Lower leg skin (tissue), 3 donors: ENCODE measurements around the gene KCTD18.

Source experiments
- POLR2A ChIP-seq, 2 donors: fragments of 450-650 bp; IDR thresholded peaks; one replicate each; pipeline ENCODE4 v1.6.1; 2016 to 2017; ENCODE audit warnings: antibody characterized with exemption in 2 of 2, mild to moderate bottlenecking in 1 of 2, moderate library complexity in 1 of 2
- TF ChIP-seq, protein P1 (sequence below), 3 donors: fragments of 450-650 bp; IDR thresholded peaks; one replicate each; pipeline ENCODE4 v1.5.1; 2016; ENCODE audit warnings: antibody characterized with exemption in 3 of 3, mild to moderate bottlenecking in 3 of 3, moderate library complexity in 2 of 3

DNA sequence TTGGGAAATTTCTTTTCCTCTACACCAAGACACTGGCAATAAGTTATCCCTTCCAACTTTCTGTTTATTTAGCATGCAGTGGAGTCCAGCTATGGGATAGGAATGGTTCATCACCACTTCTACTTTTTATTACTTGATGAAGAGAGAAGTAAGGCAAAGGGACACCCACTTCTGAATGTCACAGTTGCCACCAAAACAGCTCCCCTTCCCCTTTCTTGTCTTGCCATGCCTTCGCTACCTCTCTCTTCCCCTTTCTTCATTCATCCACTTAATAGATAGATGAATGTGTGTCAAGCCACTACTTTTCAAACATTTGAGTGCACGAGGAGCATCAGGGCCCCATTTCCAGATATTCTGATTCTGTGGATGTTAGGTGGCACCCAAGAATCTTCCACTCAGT lies 59.6 kb downstream of the KCTD18 start:
- TF ChIP-seq, protein P1, sequence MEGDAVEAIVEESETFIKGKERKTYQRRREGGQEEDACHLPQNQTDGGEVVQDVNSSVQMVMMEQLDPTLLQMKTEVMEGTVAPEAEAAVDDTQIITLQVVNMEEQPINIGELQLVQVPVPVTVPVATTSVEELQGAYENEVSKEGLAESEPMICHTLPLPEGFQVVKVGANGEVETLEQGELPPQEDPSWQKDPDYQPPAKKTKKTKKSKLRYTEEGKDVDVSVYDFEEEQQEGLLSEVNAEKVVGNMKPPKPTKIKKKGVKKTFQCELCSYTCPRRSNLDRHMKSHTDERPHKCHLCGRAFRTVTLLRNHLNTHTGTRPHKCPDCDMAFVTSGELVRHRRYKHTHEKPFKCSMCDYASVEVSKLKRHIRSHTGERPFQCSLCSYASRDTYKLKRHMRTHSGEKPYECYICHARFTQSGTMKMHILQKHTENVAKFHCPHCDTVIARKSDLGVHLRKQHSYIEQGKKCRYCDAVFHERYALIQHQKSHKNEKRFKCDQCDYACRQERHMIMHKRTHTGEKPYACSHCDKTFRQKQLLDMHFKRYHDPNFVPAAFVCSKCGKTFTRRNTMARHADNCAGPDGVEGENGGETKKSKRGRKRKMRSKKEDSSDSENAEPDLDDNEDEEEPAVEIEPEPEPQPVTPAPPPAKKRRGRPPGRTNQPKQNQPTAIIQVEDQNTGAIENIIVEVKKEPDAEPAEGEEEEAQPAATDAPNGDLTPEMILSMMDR (IDR thresholded peaks at IDR 0.05) = no peak
- TF ChIP-seq POLR2A (IDR thresholded peaks at IDR 0.05) = no peak
